Ishikawa (cell line): ENCODE data around the gene OR8G5.

Experiments used
- CEBPB ChIP-seq: IDR thresholded peaks from 2 replicates; pipeline ENCODE4 v1.6.1; 2012
- CREB1 ChIP-seq: IDR thresholded peaks from 2 replicates; pipeline ENCODE4 v1.6.1; 2012; ENCODE audit warnings: low read depth
- EGR1 ChIP-seq: IDR thresholded peaks from 2 replicates; pipeline ENCODE4 v1.6.1; 2012
- EP300 ChIP-seq: IDR thresholded peaks from 2 replicates; pipeline ENCODE4 v1.6.1; 2012; ENCODE audit warnings: borderline replicate concordance
- FOXM1 ChIP-seq: IDR thresholded peaks from 2 replicates; pipeline ENCODE4 v1.6.1; 2012; ENCODE audit warnings: low read depth, borderline replicate concordance
- NFIC ChIP-seq: IDR thresholded peaks from 2 replicates; pipeline ENCODE4 v1.6.1; 2012
- RAD21 ChIP-seq: IDR thresholded peaks from 2 replicates; pipeline ENCODE4 v1.6.1; 2012; ENCODE audit warnings: low read depth
- TAF1 ChIP-seq: IDR thresholded peaks from 2 replicates; pipeline ENCODE4 v1.6.1; 2012; ENCODE audit warnings: low read depth, mild to moderate bottlenecking
- TCF12 ChIP-seq: IDR thresholded peaks from 2 replicates; pipeline ENCODE4 v1.6.1; 2012; ENCODE audit warnings: low read depth
- TEAD4 ChIP-seq: IDR thresholded peaks from 2 replicates; pipeline ENCODE4 v1.6.1; 2012
- YY1 ChIP-seq: IDR thresholded peaks from 2 replicates; pipeline ENCODE4 v1.6.1; 2012; ENCODE audit warnings: low read depth
- ZBTB7A ChIP-seq: IDR thresholded peaks from 2 replicates; pipeline ENCODE4 v1.6.1; 2012; ENCODE audit warnings: low read depth
- TF ChIP-seq, protein P1 (sequence below): IDR thresholded peaks from 2 replicates; pipeline ENCODE4 v1.6.1; 2012
- TF ChIP-seq, protein P2 (sequence below): IDR thresholded peaks from 2 replicates; pipeline ENCODE4 v1.6.1; 2012
- TF ChIP-seq, protein P3 (sequence below): IDR thresholded peaks from 2 replicates; pipeline ENCODE4 v1.6.1; 2012; ENCODE audit warnings: low read depth, mild to moderate bottlenecking

The OR8G5 gene

DNA sequence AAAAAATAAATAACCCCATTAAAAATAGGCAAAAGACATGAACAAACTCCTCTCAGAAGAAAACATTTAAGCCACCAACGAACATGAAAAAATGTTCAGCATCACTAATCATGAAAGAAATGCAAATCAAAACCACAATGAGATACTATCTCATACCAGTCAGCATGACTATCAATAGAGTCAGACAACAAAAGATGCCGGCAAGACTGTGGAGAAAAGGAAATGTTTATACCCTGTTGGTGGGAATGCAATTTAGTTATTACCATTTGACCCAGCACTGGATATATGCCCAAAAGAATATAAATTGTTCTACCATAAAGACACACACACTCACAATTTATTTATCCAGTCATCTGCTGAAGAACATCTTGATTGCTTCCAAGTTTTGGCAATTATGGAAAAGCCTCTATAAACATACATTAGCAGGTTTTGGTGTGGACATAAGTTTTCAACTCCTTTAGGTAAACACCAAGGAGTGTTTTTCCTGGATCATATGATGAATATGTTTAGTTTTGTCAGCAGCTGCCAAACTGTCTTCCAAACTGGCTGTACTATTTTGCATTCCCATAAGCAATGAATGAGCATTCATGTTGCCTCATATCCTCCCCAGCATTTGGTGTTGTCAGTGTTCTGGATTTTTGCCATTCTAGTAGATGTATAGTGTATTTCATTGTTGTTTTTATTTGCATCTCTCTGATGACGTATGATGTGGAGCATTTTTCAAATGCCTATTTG, 29.6 kb downstream of the OR8G5 start:
- TF ChIP-seq EP300 (no peak), CEBPB (no peak), RAD21 (no peak), EGR1 (no peak), ZBTB7A (no peak), YY1 (no peak), TEAD4 (no peak), FOXM1 (no peak), TAF1 (no peak), TCF12 (no peak), NFIC (no peak), CREB1 (no peak)
- TF ChIP-seq, protein P1, sequence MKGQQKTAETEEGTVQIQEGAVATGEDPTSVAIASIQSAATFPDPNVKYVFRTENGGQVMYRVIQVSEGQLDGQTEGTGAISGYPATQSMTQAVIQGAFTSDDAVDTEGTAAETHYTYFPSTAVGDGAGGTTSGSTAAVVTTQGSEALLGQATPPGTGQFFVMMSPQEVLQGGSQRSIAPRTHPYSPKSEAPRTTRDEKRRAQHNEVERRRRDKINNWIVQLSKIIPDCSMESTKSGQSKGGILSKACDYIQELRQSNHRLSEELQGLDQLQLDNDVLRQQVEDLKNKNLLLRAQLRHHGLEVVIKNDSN, result no peak
- TF ChIP-seq, protein P2, sequence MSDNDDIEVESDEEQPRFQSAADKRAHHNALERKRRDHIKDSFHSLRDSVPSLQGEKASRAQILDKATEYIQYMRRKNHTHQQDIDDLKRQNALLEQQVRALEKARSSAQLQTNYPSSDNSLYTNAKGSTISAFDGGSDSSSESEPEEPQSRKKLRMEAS, result no peak
- TF ChIP-seq, protein P3, sequence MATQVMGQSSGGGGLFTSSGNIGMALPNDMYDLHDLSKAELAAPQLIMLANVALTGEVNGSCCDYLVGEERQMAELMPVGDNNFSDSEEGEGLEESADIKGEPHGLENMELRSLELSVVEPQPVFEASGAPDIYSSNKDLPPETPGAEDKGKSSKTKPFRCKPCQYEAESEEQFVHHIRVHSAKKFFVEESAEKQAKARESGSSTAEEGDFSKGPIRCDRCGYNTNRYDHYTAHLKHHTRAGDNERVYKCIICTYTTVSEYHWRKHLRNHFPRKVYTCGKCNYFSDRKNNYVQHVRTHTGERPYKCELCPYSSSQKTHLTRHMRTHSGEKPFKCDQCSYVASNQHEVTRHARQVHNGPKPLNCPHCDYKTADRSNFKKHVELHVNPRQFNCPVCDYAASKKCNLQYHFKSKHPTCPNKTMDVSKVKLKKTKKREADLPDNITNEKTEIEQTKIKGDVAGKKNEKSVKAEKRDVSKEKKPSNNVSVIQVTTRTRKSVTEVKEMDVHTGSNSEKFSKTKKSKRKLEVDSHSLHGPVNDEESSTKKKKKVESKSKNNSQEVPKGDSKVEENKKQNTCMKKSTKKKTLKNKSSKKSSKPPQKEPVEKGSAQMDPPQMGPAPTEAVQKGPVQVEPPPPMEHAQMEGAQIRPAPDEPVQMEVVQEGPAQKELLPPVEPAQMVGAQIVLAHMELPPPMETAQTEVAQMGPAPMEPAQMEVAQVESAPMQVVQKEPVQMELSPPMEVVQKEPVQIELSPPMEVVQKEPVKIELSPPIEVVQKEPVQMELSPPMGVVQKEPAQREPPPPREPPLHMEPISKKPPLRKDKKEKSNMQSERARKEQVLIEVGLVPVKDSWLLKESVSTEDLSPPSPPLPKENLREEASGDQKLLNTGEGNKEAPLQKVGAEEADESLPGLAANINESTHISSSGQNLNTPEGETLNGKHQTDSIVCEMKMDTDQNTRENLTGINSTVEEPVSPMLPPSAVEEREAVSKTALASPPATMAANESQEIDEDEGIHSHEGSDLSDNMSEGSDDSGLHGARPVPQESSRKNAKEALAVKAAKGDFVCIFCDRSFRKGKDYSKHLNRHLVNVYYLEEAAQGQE, result no peak

DNA sequence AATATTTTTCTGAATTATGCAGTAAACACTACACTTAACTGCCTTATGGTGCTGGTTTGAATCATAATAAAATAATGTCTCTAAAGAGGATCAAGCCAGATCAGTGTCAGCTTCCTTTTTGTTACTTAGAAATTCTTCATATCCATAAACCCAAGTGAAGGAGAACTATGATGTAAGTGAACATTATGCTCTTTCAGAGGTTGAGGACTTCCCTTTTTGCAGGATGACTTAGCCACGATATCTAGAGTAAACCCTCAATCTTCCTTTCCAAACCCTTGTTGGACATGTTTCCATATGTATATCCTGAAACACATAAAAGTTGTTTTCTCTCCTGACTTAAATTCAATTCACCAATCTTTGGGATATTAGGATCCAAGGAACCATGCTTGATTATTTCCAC, 38.5 kb downstream of the OR8G5 start:
- TF ChIP-seq, protein P3, result no peak
- TF ChIP-seq CEBPB (no peak), FOXM1 (no peak), CREB1 (no peak), TEAD4 (no peak), TCF12 (no peak), TAF1 (no peak), EP300 (no peak), YY1 (no peak), ZBTB7A (no peak), EGR1 (no peak), NFIC (no peak)
- TF ChIP-seq, protein P1, result no peak
- TF ChIP-seq, protein P2, result no peak

DNA sequence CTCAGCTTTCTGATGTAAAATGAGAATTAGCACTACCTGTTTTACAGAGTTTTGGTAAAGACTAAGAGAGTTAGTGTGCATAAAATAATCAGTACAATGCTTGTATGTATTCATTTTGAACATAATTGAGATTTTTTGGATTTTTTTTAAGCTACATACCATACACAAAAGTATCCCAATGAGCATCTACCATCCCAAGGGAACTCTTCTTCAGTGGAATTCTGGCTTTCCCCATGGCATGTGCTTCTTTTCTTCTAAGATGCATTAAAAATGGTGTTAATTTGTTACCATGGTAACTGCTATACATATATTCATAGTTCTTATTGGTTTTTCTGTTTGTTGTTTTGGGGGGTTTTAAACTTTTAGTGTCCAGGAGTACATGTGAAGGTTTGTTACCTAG, 39.8 kb downstream of the OR8G5 start:
- no peak for TF ChIP-seq ZBTB7A
- TF ChIP-seq TEAD4, result no peak
- no peak for TF ChIP-seq CREB1
- no peak for TF ChIP-seq NFIC
- no peak for TF ChIP-seq TCF12
- no peak for TF ChIP-seq YY1
- no peak for TF ChIP-seq FOXM1
- TF ChIP-seq, protein P1, result no peak

DNA sequence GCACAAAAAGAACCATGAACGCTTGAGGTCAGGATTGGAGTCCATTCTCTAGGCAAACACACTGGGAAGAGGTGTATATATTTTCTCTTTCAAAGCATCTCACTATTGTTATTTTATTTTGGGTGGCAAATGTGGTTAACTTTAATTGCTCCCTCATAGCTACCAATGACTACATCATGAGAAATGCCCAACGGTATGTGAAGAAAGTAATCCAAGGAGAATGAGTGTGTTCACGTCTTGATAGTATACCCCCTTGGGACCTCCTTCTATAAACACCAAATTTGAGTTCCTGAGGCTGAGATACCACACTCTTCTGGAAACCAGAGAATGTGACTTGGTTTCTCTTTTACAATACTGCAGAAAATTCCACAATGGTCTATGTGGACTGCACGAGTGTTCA, 41.7 kb downstream of the OR8G5 start:
- TF ChIP-seq EP300, result no peak
- TF ChIP-seq YY1, result no peak
- no peak for TF ChIP-seq CREB1
- TF ChIP-seq, protein P1, result no peak
- no peak for TF ChIP-seq NFIC
- TF ChIP-seq, protein P2, result no peak
- TF ChIP-seq FOXM1, result no peak
- TF ChIP-seq TAF1, result no peak
- no peak for TF ChIP-seq EGR1
- TF ChIP-seq, protein P3, result no peak
- no peak for TF ChIP-seq TCF12
- TF ChIP-seq CEBPB, result no peak
- no peak for TF ChIP-seq RAD21
- no peak for TF ChIP-seq TEAD4
- no peak for TF ChIP-seq ZBTB7A
